Right hindlimb (tissue), 1 donor: ENCODE data around the gene ZNF600.
"Not testable (repeated sequence)": the region's sequence is repeated elsewhere in the genome, so short reads cannot be mapped to it uniquely, and the experiment has no call there.

ENCODE experiments used
- DNase-seq: peaks from one replicate; pipeline ENCODE4 v3.0.0-alpha.2; 2018

The ZNF600 gene

DNA sequence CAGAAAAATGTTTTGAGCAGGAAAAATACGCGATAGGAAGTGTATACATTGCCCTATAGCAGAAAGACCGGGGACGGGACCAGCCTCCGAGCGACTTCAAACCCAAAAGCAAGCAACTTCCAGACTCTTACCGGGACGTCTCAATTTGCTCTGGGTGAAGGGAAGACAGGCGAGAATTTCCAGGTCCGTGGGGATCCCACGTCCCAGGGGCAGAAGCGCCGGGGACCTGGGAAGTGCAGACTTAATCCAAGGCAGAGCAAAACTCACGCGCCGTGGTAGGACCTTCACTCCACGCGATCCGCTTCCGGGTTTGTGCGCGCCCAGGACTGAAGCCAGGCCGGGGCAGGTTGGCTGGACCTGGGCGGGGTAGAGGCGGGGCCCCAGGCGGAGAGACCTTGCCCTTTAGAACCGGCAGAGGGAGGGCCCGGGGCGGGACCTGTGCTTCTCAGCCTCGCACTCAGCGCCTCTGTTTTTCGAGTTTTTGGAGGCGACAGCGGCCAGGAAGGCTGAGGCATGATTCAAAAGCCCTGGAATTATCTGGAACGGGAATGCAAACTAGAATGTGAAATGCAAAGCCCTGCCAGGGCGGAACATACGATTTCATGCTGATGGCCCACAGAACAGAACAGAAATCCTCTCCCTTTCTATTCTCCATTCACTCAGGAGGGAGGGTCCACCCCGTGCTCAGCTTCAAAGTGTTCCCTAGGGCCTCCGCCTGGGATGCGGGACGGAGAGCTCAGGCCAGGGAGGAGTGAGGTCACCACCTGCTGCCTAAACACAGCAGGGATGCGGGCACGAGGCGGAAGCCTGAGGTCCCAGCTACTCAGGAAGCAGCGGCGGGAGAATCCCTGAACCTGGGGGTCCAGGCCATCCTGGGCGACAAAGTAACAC, at the start of gene ZNF600:
Gene ZNF600, minus strand, starts transcription at position 328 of the 891 bp plus-strand sequence. CDS start 7,903 bp downstream, outside the sequence.
- DNase-seq: peak; percentile 81

DNA sequence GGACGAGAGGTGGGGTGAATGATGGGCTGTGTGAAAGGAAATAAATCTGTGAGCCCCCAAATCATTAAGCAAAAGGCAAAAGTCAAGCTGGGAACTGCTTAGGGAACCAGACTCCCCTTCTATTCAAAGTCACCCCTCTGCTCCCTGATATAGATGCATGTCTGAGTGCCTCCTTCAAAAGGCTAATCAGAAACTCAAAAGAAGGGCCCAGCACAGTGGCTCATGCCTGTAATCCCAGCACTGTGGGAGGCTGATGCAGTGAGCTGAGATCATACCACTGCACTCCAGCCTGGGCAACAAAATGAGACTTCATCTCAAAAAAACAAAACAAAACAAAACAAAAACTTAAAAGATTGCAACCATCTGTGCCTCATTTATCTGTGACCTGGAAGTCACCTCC, 47.7 kb upstream of the ZNF600 start:
- not testable (repeated sequence) for DNase-seq

DNA sequence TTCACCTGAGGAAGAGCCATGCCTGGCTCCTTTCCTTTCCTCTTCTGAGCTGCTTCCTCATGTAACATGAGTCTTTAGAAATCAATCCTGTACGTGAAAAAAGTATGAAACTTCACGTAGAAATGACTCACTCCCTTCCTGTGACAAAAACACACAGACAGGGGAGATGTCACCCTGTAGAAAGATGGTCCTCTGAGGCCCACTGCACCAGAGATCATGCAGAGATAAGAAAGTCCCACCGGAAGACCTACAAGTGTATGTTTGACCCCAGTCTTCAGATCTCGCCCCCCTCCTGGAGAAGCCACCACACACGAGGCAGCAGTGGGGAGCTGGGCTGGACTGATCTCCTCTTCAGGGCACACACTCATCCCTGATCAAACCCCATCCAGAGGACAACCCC, 47.0 kb upstream of the ZNF600 start:
- not testable (repeated sequence) for DNase-seq

DNA sequence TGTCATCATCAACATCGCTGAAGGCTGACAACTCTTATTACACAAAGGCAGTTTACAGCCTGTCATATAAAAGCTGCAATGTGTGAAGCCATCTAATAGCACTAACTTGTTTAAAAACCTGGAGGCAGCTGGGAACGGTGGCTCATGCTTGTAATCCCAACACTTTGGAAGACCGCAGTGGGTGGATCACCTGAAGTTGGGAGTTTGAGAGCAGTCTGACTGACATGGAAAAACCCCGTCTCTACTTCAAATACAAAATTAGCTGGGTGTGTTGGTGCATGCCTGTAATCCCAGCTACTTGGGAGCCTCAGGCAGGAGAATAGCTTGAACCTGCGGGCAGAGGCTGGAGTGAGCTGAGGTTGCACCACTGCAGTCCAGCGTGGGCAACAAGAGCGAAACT, 43.3 kb upstream of the ZNF600 start:
- DNase-seq: not testable (repeated sequence)

DNA sequence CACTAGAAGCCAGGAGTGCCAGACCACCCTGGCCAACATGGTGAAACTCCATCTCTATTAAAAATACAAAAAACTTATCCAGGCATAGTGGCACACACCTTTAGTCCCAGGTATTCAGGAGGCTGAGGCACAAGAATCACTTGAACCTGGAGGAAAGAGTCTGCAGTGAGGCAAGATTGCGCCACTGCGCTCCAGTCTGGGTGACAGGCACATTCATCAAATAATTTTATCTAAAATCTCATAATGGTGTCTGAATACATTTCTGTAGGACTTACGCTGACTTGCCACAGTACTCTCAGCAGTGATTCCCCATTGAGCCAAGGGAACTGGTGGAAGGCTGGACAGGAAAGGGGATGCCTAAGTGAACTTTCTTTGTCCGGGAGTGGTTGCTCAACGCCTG, 39.2 kb upstream of the ZNF600 start:
- DNase-seq: no peak

DNA sequence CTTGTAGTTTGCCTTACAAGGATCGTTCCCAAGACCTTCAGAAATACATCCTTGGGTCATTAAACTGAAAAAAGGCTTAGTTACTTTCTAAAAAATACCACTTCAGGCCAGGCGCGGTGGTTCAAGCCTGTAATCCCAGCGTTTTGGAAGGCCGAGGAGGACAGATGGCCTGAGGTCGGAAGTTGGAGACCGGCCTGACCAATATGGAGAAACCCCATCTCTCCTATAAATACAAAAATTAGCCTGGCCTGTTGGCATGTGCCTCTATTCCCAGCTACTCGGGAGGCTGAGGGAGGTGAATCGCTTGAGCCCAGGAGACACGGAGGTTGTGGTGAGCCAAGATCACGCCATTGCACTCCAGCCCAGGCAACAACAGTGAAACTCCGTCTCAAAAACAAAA, 37.1 kb upstream of the ZNF600 start:
- no peak for DNase-seq

DNA sequence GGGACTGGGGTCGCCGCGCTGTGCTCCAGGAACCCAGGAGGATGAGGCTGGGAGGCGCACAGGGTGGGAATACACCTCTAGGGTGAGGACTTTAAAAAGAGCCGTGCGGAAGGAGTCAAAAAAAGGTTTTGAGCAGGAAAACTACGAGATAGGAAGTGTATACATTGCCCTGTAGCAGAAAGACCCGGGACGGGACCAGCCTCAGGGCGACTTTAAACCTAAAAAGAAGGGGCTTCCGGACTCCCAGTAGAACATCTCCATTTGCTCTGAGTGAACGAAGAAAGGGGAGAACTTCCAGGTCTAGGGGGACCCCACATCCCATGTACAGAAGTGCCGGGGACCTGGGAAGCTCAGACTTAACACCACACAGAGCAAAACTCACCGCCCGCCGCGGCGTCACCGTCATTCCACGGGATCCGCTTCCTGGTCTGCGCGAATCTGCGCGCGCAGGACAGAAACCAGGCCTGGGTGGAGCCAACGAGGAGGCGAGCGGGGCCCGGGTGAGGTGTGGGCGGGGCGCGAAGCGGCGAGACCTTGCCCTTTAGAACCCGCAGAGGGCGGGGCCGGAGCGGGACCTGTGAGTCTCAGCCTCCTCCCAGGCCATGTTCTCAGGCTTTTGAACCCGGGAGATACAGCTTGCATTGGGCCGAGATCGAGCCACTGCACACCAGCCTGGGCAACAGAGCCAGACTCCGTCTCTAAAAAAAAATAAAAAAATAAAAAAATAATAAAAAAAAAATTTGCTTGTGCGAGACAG, 34.8 kb upstream of the ZNF600 start, which contains the start of gene ZNF28:
Gene ZNF28, minus strand, starts transcription at position 430 of the 757 bp plus-strand sequence. CDS start 3,675 bp downstream, outside the sequence.
- peak; percentile 67 for DNase-seq

DNA sequence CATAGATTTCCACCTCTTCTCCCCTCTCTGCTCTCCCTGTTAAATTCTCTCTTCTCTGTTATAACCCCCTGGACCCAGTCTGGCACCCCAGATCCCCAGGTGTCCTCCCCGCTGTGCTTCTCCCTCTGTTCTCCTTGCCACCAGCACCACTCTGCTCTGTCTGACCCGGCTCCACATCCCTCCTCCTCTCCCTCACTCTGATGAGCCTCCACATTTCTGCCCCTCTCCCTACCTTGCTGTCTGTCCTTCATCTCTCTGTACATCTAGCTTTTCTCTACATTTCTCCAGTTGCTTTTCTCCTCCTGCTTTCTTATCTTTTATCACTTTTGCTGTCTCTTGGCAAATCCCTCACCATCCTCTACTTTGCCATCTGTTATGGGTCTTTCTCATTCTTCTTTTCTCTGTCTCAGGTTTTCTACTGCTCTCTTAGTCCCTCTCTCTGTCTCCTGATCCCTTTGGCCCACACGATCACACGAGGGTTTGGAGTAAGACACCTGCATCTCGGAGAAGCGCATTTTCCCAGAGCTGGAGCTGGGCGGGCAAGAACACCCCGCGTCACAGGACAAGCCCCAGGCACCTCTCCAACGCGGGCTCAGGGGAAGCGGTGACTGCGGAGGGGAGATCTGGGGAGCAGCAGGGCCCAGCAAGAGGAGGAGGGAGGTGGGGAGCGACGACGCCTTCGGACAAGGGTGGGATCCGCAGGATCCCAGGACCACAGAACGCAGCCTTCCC, 34.0 kb upstream of the ZNF600 start:
- DNase-seq: not testable (repeated sequence)

DNA sequence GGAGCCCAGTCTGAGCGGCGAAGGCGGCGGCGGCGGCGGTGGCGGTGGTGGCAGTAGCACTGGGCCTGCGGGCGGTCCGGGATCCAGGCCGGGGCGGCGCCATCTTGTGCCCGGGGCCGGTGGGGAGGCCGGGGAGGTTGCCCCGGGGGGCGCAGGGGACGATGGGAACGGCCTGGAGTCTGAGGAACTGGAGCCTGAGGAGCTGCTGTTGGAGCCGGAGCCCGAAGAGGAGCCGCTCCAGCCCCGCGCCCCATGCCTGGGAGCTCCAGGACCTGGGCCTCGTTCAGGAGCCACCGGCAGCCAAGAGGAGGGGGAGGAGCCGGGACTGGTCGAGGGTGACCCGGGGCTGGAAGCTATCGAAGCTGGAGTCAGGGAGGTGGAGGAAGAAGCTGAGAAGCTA, 23.2 kb upstream of the ZNF600 start:
- DNase-seq: no peak

DNA sequence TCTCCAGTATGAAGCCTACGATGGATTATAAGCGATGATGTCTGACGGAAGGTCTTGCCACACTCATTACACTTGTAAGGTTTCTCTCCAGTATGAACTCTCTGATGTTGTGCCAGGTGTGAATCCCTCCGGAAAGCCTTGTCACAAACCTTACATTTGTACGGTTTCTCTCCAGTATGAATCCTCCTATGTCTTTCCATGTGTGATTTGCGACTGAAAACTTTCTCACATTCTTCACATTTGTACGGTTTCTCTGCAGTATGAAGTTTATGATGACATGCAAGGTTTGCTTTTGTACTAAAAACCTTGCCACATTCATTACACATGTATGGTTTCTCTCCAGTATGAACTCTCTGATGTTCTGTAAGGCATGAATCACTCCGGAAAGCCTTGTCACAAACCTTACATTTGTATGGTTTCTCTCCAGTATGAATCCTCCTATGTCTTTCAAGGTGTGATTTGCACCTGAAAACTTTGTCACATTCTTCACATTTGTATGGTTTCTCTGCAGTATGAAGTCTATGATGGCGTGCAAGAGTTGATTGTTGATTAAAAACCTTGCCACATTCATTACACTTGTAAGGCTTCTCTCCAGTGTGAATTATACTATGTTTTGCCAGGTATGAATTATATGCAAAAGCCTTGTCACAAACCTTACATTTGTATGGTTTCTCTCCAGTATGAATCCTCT, 13.5 kb upstream of the ZNF600 start:
- not testable (repeated sequence) for DNase-seq

DNA sequence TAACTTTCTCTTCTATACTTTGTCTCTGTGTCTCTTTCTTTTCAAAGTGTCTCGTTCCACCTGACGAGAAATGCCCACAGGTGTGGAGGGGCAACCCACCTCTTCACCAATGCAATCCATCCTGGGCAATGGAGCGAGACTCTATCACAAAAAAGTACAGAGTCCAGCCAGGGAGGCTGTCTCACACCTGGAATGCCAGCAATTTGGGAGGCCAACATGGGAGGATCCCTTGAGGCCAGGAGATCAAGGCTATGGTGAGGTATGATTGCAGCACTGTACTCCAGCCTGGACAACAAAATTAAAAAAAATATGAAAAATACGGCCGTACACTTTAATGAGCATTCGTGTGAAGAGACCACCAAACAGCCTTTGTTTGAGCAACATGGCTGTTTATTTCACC, 2.8 kb upstream of the ZNF600 start:
- DNase-seq: no peak

DNA sequence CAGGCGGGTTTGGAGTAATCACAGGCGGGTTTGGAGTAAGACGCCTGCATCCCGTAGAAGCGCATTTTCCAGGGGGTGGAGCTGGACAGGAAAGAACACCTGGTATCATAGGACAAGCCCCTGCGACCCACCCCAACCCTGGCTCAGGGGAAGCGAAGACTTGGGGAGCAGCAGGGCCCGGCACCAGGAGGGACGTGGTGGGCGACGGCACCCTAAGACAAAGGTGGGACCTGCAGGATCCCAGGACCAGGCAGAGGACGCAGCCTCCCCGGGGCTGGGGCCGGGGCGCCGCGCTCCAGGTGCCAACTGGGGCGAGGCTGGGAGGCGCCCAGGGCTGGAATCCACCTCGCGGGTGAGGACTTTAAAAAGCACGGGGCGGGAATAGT, 520 bp downstream of the ZNF600 start:
- DNase-seq: no peak

DNA sequence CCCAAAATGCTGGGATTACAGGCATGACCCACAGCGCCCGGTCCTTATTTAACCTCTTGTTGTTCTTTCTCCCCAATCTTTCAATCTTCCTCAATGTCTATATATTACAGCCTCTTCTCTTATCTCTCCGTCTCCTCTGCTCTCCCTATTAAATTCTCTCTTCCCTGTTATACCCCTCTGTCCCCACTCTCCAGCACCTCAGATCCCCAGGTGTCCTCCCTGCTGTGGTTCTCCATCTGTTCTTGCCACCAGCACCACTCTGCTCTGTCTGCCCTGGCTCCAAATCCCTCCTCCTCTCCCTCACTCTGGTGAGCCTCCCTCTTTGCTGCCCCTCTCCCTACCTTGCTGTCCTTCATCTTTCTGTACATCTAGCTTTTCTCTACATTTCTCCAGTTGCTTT, 1.1 kb downstream of the ZNF600 start:
- no peak for DNase-seq

DNA sequence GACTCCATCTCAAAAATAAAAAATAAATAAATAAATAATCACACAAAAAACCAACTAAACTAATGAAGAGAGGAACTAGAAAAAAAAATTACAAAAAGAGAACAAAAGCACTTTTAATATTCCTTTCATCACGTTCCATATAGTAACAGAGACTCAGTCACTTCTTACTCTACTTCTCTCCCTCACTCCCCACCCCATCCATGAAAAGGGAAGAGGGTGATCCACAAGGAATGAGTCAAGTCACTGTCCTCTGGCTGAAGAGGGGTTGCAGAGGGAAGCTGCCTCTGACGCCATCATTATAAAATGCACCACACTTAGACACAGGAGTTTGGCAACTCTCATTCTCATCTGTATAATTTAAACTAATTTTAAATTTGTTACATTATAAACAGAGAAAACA, 3.7 kb downstream of the ZNF600 start:
- not testable (repeated sequence) for DNase-seq

DNA sequence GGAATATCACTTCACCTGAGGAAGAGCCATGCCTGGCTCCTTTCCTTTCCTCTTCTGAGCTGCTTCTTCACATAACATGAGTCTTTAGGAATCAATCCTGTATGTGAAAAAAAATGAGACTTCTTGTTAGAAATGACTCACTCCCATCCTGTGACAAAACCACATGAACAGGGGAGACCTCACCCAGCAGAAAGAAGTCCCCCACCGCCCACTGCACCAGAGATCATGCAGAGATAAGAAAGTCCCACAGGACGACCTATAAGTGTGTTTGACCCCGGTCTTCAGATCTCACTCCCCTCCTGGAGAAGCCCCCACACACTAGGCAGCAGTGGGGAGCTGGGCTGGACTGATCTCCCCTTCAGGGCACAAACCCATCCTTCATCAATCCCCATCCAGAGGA, 7.8 kb downstream of the ZNF600 start:
- no peak for DNase-seq

DNA sequence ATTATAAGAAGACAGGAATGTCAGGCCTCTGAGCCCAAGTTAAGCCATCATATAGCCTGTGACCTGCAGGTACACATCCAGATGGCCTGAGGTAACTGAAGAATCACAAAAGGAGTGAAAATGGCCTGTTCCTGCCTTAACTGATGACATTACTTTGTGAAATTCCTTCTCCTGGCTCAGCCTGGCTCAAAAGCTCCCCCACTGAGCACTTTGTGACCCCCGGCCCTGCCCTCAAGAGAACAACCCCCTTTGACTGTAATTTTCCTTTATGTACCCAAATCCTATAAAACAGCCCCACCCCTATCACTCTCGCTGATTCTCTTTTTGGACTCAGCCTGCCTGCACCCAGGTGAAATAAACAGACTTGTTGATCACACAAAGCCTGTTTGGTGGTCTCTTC, 30.1 kb downstream of the ZNF600 start:
- not testable (repeated sequence) for DNase-seq

DNA sequence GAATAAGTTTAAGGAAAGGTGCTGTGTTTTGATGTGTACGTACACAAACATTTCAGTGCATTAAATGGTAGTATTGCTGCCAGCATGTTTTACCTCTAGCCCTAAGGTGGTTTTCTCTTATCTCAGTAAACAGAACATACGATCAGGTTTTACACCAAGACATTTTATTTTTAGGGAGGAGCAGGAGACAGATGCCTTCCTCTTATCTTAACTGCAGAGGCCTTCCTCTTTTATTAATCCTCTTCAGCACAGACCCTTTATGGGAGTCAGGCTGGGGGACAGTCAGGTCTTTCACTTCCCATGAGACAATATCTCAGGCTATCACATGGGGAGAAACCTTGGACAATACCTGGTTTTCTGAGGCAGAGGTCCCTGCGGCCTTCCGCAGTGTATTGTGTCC, 36.8 kb downstream of the ZNF600 start:
- DNase-seq: no peak

DNA sequence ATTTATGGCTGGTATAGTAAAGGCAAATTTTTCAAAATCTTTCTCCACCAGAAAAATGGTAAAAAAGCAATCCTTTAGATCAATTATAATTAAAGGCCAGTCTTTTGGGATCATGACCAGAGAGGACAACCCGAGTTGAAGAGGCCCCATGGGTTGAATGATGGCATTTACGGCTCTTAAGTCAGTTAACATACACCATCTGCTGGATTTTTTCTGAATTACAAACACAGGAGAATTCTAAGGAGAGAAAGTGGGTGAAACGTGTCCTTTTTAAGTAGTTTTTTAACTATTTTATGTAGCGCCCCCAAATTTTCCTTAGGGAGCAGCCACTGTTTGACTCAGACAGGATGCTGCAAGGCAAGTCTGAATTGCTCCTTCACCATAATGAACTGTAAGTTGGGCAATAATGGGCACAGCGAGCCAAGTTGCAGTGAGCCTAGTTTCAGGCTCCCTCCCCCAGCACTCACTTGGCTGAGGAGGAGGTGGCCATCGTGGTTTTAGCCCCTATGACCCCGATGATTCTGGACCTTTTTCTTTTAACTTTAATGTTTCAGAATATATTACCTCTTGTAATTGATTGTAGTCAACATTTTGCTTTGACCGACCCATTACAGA, 38.1 kb downstream of the ZNF600 start:
- DNase-seq: no peak

DNA sequence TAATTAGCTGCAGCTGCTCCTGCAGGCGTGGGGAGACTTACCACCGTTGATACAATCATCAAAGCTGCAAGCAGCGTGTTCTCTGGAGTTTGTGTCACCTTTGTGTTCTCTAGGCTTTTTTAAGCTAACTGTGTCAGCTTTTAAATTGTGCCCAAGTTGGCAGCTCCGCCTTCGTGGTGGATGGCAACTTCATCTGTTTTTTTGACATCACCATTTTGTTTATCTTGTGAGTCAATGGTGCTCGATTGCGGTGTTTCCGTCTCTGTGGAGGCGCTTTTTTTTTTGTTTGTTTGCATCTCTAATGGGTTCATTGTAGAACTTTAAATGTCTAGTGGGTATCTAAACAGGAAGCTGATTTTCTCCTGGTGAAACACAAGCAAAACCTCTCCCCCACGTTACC, 40.7 kb downstream of the ZNF600 start:
- DNase-seq: not testable (repeated sequence)

DNA sequence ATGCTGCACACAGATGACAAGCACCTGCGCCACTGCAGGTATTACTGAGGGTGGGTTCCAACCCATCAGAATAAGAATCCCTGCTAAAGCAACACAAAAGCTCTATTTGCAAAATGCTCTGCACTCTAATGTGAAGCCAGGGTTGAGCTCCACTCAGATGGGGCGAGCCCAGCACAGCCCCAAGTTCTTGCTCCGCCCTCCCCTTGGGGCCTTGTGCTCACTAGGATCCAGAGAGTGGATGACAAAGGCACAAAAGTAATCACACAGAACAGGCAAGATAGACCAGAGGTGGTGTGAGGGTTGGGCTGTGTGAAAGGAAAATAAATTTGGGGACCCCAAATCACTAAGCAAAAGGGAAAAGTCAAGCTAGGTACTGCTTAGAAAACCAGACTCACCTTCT, 43.5 kb downstream of the ZNF600 start:
- no peak for DNase-seq

DNA sequence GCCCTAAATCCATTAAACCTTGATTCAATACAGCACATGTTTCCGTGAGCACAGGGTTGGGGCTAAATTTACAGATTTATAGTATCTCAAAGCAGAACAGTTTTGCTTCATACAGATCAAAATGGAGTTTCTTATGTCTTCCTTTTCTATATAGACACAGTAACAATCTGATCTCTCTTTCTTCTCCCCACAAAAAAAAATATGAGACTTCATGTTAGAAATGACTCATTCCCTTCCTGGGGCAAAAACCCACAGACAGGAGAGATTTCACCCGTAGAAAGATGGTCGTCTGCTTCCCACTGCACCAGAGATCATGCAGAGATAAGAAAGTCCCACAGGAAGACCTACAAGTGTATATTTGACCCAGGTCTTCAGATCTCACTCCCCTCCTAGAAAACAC, 44.1 kb downstream of the ZNF600 start:
- DNase-seq: no peak

DNA sequence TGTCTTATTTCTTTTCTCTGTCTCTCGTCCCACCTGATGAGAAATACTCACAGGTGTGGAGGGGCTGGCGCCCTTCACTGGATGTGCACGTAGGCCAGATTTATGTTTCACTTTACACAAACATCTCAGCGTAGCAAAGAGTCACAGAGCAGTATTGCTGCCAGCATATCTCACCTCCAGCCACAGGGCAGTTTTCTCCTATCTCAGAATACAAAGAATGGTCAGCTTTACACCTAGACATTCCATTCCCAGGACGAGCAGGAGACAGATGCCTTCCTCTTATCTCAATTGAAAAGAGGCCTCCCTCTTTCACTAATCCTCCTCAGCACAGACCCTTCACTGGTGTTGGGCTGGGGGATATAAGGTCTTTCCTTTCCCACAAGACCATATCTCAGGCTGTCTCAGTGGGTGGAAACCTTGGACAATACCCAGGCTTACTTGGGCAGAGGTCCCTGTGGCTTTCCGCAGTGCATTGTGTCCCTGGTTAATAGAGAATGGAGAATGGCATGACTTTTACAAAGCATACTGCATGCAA, 44.6 kb downstream of the ZNF600 start:
- no peak for DNase-seq
